Ectodermal cell (in vitro differentiated cells): ENCODE measurements around the gene NLRC5.
"Not testable (repeated sequence)": the region's sequence is repeated elsewhere in the genome, so short reads cannot be mapped to it uniquely, and the experiment has no call there.

ENCODE experiments used
- H3K27ac ChIP-seq: 2 replicates; pipeline ENCODE4 v1.7.0; 2013; ENCODE audit warnings: mild to moderate bottlenecking, low read depth, low read length; ENCODE audit not compliant: insufficient read depth, poor library complexity, severe bottlenecking
- H3K27me3 ChIP-seq: 2 replicates; pipeline ENCODE4 v1.7.0; 2013; ENCODE audit warnings: mild to moderate bottlenecking, low read length; ENCODE audit not compliant: insufficient read depth, control insufficient read depth, poor library complexity, severe bottlenecking
- H3K36me3 ChIP-seq: one replicate; pipeline ENCODE4 v1.7.0; 2013; ENCODE audit warnings: low read length; ENCODE audit not compliant: control insufficient read depth, insufficient read depth
- H3K4me1 ChIP-seq: one replicate; pipeline ENCODE4 v1.7.0; 2013; ENCODE audit warnings: low read length; ENCODE audit not compliant: control insufficient read depth, insufficient read depth
- H3K4me3 ChIP-seq: 2 replicates; pipeline ENCODE4 v1.7.0; 2013; ENCODE audit warnings: low read depth, low read length, control low read depth; ENCODE audit not compliant: insufficient read depth
- H3K9me3 ChIP-seq: 2 replicates; pipeline ENCODE4 v1.7.0; 2013; ENCODE audit warnings: mild to moderate bottlenecking, low read length, moderate library complexity; ENCODE audit not compliant: control insufficient read depth
- WGBS, 2 experiments: methylation state at CpG; one replicate each; pipeline ENCODE4 v1.1.7; 2013; ENCODE audit warnings: missing lambda C conversion rate in 2 of 2; 5-methylcytosine and 5-hydroxymethylcytosine counted together

NLRC5 gene

DNA sequence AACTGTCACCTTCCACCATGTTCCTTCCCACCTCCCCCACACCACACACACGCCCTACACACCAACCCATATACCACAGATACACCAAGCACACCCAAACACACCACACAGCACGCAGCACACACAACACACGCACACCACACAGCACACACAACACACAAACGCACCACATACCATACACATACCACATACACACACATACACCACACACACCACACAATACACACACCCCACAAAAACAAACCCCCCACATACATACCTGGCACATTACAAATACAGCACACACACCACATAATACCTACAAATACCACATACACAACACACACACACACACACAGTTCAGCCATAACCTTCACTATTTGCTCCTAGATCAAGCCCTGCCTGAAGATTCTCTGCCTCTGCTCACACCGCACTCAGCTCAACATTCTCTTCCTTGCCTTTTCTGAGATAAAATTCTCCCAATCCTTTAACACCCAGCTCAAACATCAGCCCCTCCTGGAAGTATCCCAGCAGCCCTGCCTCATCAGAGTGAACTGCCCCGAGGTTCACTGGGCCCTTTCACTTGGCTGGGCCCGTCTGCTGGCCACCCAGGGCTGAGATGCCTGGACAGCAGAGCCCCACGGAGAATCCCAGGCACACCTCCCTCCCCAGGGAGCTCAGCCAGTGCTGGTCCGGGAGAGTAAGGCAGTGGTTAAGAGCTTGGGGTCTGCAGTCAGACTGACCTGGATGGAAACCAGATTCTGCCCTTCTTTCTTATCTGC, 71.1 kb downstream of the NLRC5 start:
- no peak overlapping the region for H3K27ac ChIP-seq
- no peaks in the 10 kb centered on the region for H3K4me1 ChIP-seq
- no peaks in the 10 kb centered on the region for H3K36me3 ChIP-seq
- no peaks in the 10 kb centered on the region for H3K9me3 ChIP-seq
- H3K4me3 ChIP-seq: no peak overlapping the region
- WGBS, 2 experiments: 85 to 86% methylated on average over 9 of the region's 9 CpGs
- H3K27me3 ChIP-seq: no peaks in the 10 kb centered on the region

- Histone ChIP-seq H3K4me1 (no peaks in the 10 kb centered on the region), H3K4me3 (no peak overlapping the region), H3K27me3 (no peaks in the 10 kb centered on the region), H3K27ac (no peak overlapping the region), H3K9me3 (no peaks in the 10 kb centered on the region), H3K36me3 (no peaks in the 10 kb centered on the region)
- WGBS, 2 experiments: 77 to 85% methylated on average over 11 of the region's 11 CpGs
Measured at GRCh38 chr16:57061084-57061905, 71.9 kb downstream of the NLRC5 start.

DNA sequence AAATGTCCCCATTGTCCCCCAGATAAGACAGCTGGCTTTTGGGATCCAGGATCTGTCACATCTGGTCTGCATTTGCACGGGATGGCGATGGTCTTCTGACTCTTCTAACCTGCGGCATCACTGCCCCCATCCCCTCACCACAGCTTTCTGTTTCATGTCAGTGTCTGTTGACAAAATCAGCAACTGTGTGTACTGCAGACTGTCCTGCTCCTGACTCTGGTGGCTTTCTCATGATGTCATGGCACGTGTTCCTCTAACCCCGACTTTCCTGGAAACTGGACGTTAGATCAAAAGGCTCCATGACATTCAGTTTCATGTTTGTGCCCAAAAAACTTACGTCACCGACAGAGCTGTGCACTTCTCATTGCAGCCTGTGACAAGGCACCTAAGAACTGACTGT, 73.0 kb downstream of the NLRC5 start:
- no peaks in the 10 kb centered on the region for H3K36me3 ChIP-seq
- no peak overlapping the region for H3K27ac ChIP-seq
- no peaks in the 10 kb centered on the region for H3K27me3 ChIP-seq
- H3K4me3 ChIP-seq: no peak overlapping the region
- 90 to 94% methylated on average over 8 of the region's 8 CpGs for WGBS, 2 experiments
- H3K4me1 ChIP-seq: no peaks in the 10 kb centered on the region
- H3K9me3 ChIP-seq: no peaks in the 10 kb centered on the region

DNA sequence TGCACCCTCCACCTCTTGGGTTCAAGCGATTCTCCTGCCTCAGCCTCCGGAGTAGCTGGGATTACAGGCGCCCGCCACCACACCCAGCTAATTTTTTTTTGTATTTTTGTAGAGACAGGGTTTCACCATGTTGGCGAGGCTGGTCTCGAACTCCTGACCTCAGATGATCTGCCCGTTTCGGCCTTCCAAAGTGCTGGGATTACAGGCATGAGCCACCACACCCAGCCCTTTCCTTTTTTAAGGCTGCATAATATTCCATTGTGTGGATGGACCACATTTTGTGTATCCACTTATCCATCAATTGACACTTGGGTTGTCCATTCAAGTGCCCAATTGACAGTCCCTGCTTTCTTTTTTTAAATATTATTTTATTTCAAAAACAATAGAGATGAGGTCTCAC, 73.8 kb downstream of the NLRC5 start:
- 81 to 85% methylated on average over 8 of the region's 8 CpGs for WGBS, 2 experiments
- H3K9me3 ChIP-seq: not testable (repeated sequence)

GRCh38 chr16:57064995-57065394, 75.6 kb downstream of the NLRC5 start:
- WGBS, 2 experiments: 96 to 98% methylated on average over 5 of the region's 5 CpGs
- H3K36me3 ChIP-seq: no peaks in the 10 kb centered on the region
- H3K4me1 ChIP-seq: no peaks in the 10 kb centered on the region
- no peaks in the 10 kb centered on the region for H3K27me3 ChIP-seq
- H3K4me3 ChIP-seq: no peak overlapping the region
- no peaks in the 10 kb centered on the region for H3K9me3 ChIP-seq
- no peak overlapping the region for H3K27ac ChIP-seq

More for the DNA sequence above, 73.8 kb downstream of the NLRC5 start:
- H3K27ac ChIP-seq, H3K4me3 ChIP-seq, H3K36me3 ChIP-seq, H3K4me1 ChIP-seq, H3K27me3 ChIP-seq: not testable (repeated sequence)

- Histone ChIP-seq H3K4me1 (no peaks in the 10 kb centered on the region), H3K27ac (no peak overlapping the region), H3K27me3 (no peaks in the 10 kb centered on the region), H3K36me3 (no peaks in the 10 kb centered on the region), H3K9me3 (no peaks in the 10 kb centered on the region), H3K4me3 (no peak overlapping the region)
- WGBS, 2 experiments: 90 to 91% methylated on average over 4 of the region's 4 CpGs
Measured at GRCh38 chr16:57066625-57067024, 77.3 kb downstream of the NLRC5 start.

- WGBS, 2 experiments: 91 to 94% methylated on average over 3 of the region's 3 CpGs
- Histone ChIP-seq H3K4me1 (no peaks in the 10 kb centered on the region), H3K27me3 (no peaks in the 10 kb centered on the region), H3K27ac (no peak overlapping the region), H3K36me3 (no peaks in the 10 kb centered on the region), H3K9me3 (no peaks in the 10 kb centered on the region), H3K4me3 (no peak overlapping the region)
Measured at GRCh38 chr16:57067347-57067746, 78.0 kb downstream of the NLRC5 start.

DNA sequence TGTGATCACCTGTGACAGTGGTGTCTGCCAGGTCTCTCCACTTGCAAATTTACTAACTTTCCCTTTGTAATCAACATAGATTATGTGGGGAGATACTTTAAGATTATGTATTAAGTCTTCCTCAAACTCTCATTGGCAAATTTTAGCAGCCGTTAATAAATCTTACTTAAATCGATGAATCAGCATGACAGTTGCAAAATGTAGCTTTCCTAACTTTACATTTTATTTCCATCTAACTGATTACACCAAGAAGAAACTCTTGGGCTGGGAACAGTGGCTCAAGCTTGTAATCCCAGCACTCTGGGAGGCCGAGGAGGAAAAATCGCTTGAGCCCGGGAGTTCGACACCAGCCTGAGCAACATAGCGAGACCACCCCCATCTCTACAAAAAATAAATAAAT, 79.7 kb downstream of the NLRC5 start:
- WGBS, 2 experiments: 88 to 94% methylated on average over 5 to 6 of the region's 7 CpGs

DNA sequence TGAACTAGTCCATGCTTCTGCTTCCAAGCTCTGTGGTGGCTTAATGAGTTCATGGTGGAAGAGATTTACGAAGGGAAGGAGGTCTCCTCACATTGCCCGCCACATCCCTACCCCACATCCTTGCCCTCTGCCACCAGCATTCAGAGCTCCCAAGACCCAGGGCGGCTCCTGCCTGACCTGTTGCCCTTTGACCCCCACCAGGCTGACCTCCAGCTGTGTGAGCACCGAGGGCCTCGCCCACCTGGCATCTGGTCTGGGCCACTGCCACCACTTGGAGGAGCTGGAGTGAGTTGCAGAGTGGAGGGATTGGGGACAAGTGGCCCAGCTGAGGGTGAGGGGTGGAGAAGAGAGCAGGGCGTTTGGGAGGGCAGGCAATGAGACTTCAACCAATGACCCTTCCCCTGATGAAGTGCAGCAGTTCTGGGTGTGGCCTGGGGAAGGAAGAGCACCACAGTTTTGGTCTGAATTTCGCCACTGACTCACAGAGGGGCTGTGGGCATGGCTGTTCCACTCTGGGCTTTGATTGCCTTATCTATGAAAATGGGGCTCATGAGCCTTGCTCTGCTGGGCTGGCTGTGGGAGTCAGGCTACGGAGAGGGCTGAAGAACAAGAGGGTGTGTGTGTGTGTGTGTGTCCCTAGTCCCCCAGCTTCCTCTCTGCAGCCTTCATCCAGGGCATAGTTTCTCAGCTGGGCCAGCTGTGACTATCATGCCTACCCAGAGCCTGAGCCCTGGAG, 80.4 kb downstream of the NLRC5 start:
- Histone ChIP-seq H3K4me3 (no peak overlapping the region), H3K27me3 (no peaks in the 10 kb centered on the region), H3K9me3 (no peaks in the 10 kb centered on the region), H3K27ac (no peak overlapping the region), H3K4me1 (no peaks in the 10 kb centered on the region), H3K36me3 (no peaks in the 10 kb centered on the region)
- WGBS, 2 experiments: 81 to 88% methylated on average over 8 of the region's 8 CpGs

More for the DNA sequence above, 79.7 kb downstream of the NLRC5 start:
- no peaks in the 10 kb centered on the region for H3K36me3 ChIP-seq
- no peaks in the 10 kb centered on the region for H3K27me3 ChIP-seq
- H3K4me3 ChIP-seq: no peak overlapping the region
- H3K9me3 ChIP-seq: no peaks in the 10 kb centered on the region
- H3K27ac ChIP-seq: no peak overlapping the region
- no peaks in the 10 kb centered on the region for H3K4me1 ChIP-seq

- Histone ChIP-seq H3K4me1 (no peaks in the 10 kb centered on the region), H3K36me3 (no peaks in the 10 kb centered on the region), H3K27me3 (no peaks in the 10 kb centered on the region), H3K9me3 (no peaks in the 10 kb centered on the region), H3K27ac (no peak overlapping the region), H3K4me3 (no peak overlapping the region)
- WGBS, 2 experiments: 95 to 98% methylated on average over 2 of the region's 2 CpGs
Measured at GRCh38 chr16:57070424-57070823, 81.1 kb downstream of the NLRC5 start.
